Uterine smooth muscle cell (primary cell): ENCODE measurements around the gene FRMD7. TPM values are rescaled to one million over a fixed set of nuclear protein-coding genes. Genes with fewer than 3 reads are reported as not detected.

Experiments
- total RNA-seq: library from RNA; depleted of rRNA; stranded (reverse); fragments of >200 nt; gene quantifications from 2 replicates; pipeline ENCODE4 v1.2.3, GENCODE V29; 2014

FRMD7 gene
- 0.11 TPM in 1 of 2 replicates, not detected in the other for total RNA-seq

GRCh38 chrX:132127743-132128142 lies at the start of gene FRMD7:
Gene FRMD7, minus strand, starts transcription at chrX:132128020. Its CDS starts 176 bp downstream, at chrX:132127844.

Other genes with a start within 250 kb of the FRMD7 start
- gene STK26, start 104.7 kb downstream of the FRMD7 start, total RNA-seq: 13.6 and 20.4 TPM in 2 replicates
- gene RAP2C, start 91.4 kb upstream of the FRMD7 start, total RNA-seq: 27.2 and 28.8 TPM in 2 replicates